ENCODE measurements around the gene KRT71.

Gene KRT71

GRCh38 chr12:52517888-52518287 lies 35.1 kb downstream of the KRT71 start:
- no peaks in the 10 kb centered on the region for H3K79me2 ChIP-seq (ENCODE audit: low read length)

GRCh38 chr12:52517005-52517835 lies 35.7 kb downstream of the KRT71 start:
- Histone ChIP-seq H3K27ac (ENCODE audit: low read length) (no peak overlapping the region), H3K36me3 (replicated peaks; ENCODE audit: insufficient read depth, low read length) (no peaks in the 10 kb centered on the region), H3K9ac (ENCODE audit: low read length) (no peak overlapping the region), H3K79me2 (ENCODE audit: low read length) (no peaks in the 10 kb centered on the region), H3F3A (ENCODE audit: insufficient read depth, low read length) (no peaks in the 10 kb centered on the region), H3K4me1 (ENCODE audit: low read length) (no peaks in the 10 kb centered on the region), H4K20me1 (ENCODE audit: insufficient read depth, low read length) (no peaks in the 10 kb centered on the region), H3K4me2 (ENCODE audit: low read depth, low read length) (no peak overlapping the region), H2AFZ (ENCODE audit: low read length) (no peak overlapping the region), H3K9me3 (replicated peaks; ENCODE audit: insufficient read depth, low read length) (no peaks in the 10 kb centered on the region), H3K27me3 (replicated peaks; ENCODE audit: insufficient read depth, low read length) (peaks cover 64% of the 10 kb centered on the region), H3K4me3 (ENCODE audit: low read length) (no peak overlapping the region), H3K9me2 (replicated peaks; ENCODE audit: insufficient read depth, low read length) (no peaks in the 10 kb centered on the region)
- no peak for TF ChIP-seq EZH2phosphoT487 (IDR thresholded peaks at IDR 0.05; ENCODE audit: low read length)
- TF ChIP-seq CTCF (IDR thresholded peaks at IDR 0.05; ENCODE audit: low read length) = no peak
- TF ChIP-seq EZH2 (optimal IDR thresholded peaks at IDR 0.05; ENCODE audit: low read depth, low read length) = no peak
- no peak for DNase-seq

More at GRCh38 chr12:52517888-52518287, 35.1 kb downstream of the KRT71 start:
- no peaks in the 10 kb centered on the region for H3K9me2 ChIP-seq (replicated peaks; ENCODE audit: insufficient read depth, low read length)
- no peaks in the 10 kb centered on the region for H3F3A ChIP-seq (ENCODE audit: insufficient read depth, low read length)
- no peaks in the 10 kb centered on the region for H3K36me3 ChIP-seq (replicated peaks; ENCODE audit: insufficient read depth, low read length)
- H3K4me2 ChIP-seq (ENCODE audit: low read depth, low read length) = no peak overlapping the region
- no peaks in the 10 kb centered on the region for H3K9me3 ChIP-seq (replicated peaks; ENCODE audit: insufficient read depth, low read length)
- DNase-seq = no peak
- no peak overlapping the region for H3K9ac ChIP-seq (ENCODE audit: low read length)
- H3K27ac ChIP-seq (ENCODE audit: low read length) = no peak overlapping the region
- peaks cover 67% of the 10 kb centered on the region for H3K27me3 ChIP-seq (replicated peaks; ENCODE audit: insufficient read depth, low read length)
- no peaks in the 10 kb centered on the region for H4K20me1 ChIP-seq (ENCODE audit: insufficient read depth, low read length)
- H3K4me3 ChIP-seq (ENCODE audit: low read length) = no peak overlapping the region
- TF ChIP-seq EZH2phosphoT487 (IDR thresholded peaks at IDR 0.05; ENCODE audit: low read length) (no peak), CTCF (IDR thresholded peaks at IDR 0.05; ENCODE audit: low read length) (no peak), EZH2 (optimal IDR thresholded peaks at IDR 0.05; ENCODE audit: low read depth, low read length) (no peak)
- no peaks in the 10 kb centered on the region for H3K4me1 ChIP-seq (ENCODE audit: low read length)
- H2AFZ ChIP-seq (ENCODE audit: low read length) = no peak overlapping the region

GRCh38 chr12:52515927-52516831 lies 36.8 kb downstream of the KRT71 start:
- no peak for DNase-seq

More at GRCh38 chr12:52515927-52516831, 36.8 kb downstream of the KRT71 start:
- no peak overlapping the region for H2AFZ ChIP-seq (ENCODE audit: low read length)
- no peak overlapping the region for H3K4me2 ChIP-seq (ENCODE audit: low read depth, low read length)
- no peak overlapping the region for H3K4me3 ChIP-seq (ENCODE audit: low read length)
- H3K27ac ChIP-seq (ENCODE audit: low read length) = no peak overlapping the region
- no peaks in the 10 kb centered on the region for H3K79me2 ChIP-seq (ENCODE audit: low read length)
- no peaks in the 10 kb centered on the region for H3K9me3 ChIP-seq (replicated peaks; ENCODE audit: insufficient read depth, low read length)
- TF ChIP-seq CTCF (IDR thresholded peaks at IDR 0.05; ENCODE audit: low read length) = no peak
- no peak for TF ChIP-seq EZH2 (optimal IDR thresholded peaks at IDR 0.05; ENCODE audit: low read depth, low read length)
- TF ChIP-seq EZH2phosphoT487 (IDR thresholded peaks at IDR 0.05; ENCODE audit: low read length) = no peak
- H3K27me3 ChIP-seq (replicated peaks; ENCODE audit: insufficient read depth, low read length) = peaks cover 55% of the 10 kb centered on the region
- H3F3A ChIP-seq (ENCODE audit: insufficient read depth, low read length) = no peaks in the 10 kb centered on the region
- no peak overlapping the region for H3K9ac ChIP-seq (ENCODE audit: low read length)
- no peaks in the 10 kb centered on the region for H4K20me1 ChIP-seq (ENCODE audit: insufficient read depth, low read length)
- H3K9me2 ChIP-seq (replicated peaks; ENCODE audit: insufficient read depth, low read length) = no peaks in the 10 kb centered on the region
- H3K36me3 ChIP-seq (replicated peaks; ENCODE audit: insufficient read depth, low read length) = no peaks in the 10 kb centered on the region
- H3K4me1 ChIP-seq (ENCODE audit: low read length) = no peaks in the 10 kb centered on the region
